GM12891 (cell line): Measurements from ENCODE around the gene OSBPL6.

ENCODE experiments used
- PAX5 ChIP-seq: IDR thresholded peaks from 2 replicates; pipeline ENCODE4 v1.6.1; 2011; ENCODE audit warnings: low read length, moderate library complexity, mild to moderate bottlenecking; ENCODE audit not compliant: insufficient read depth, severe bottlenecking
- POLR2A ChIP-seq: IDR thresholded peaks from 2 replicates; pipeline ENCODE4 v1.6.1; 2011; ENCODE audit warnings: low read depth, low read length, control low read depth
- POLR2AphosphoS5 ChIP-seq: IDR thresholded peaks from 2 replicates; pipeline ENCODE4 v1.6.1; 2011; ENCODE audit warnings: low read depth, low read length, control low read depth
- POU2F2 ChIP-seq: IDR thresholded peaks from 2 replicates; pipeline ENCODE4 v1.6.1; 2011; ENCODE audit warnings: low read depth, mild to moderate bottlenecking, control low read depth, low read length, moderate library complexity
- SPI1 ChIP-seq: IDR thresholded peaks from 2 replicates; pipeline ENCODE4 v1.6.1; 2011; ENCODE audit warnings: low read depth, low read length, control low read depth
- TAF1 ChIP-seq: IDR thresholded peaks from 2 replicates; pipeline ENCODE4 v1.6.1; 2011; ENCODE audit warnings: low read depth, low read length, control low read depth

DNA sequence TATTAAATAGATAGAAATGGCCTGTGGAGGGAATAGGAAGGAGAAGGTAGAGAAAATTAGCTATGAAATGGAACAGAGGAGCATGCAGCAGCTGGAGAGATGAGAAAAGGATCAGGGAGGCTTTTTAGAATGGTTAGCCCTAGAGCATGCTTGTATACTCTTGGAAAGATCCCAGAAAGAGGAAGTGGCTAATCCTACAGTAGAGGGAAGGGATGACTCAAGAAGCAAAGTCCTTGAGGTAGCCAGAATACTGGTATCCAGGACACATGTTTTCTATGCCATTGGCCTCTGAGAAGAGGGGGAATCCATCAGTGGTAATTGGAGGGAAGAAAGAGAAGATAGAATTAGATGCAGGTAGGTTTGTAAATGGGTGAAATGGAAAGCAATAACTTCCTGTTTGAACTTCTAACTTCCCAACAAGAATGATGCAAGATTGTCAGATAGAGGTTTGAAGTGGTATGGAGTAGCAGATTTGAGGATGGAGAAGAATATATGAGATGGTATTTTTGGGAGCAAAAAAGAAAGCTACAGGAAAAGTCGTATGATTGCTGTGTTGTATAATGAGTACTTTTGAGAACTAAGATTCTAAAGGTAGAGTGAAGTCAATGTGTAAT is 17.1 kb upstream of the OSBPL6 start:
- no peak for TF ChIP-seq POLR2AphosphoS5
- TF ChIP-seq POLR2A = no peak
- peak; percentile 68 for TF ChIP-seq SPI1
- TF ChIP-seq TAF1 = no peak
- no peak for TF ChIP-seq POU2F2
- TF ChIP-seq PAX5 = no peak
